DMS114 treated with DMSO at 0.1 percent for 48 hours (cell line): ENCODE data around the gene PLCB3.
"Not testable (repeated sequence)": the region's sequence is repeated elsewhere in the genome, so short reads cannot be mapped to it uniquely, and the experiment has no call there.

Experiments
- DNase-seq: peaks from one replicate; lab custom pipeline; 2025; ENCODE audit not compliant: unreplicated experiment; lab: John Stamatoyannopoulos, UW

PLCB3 gene

DNA sequence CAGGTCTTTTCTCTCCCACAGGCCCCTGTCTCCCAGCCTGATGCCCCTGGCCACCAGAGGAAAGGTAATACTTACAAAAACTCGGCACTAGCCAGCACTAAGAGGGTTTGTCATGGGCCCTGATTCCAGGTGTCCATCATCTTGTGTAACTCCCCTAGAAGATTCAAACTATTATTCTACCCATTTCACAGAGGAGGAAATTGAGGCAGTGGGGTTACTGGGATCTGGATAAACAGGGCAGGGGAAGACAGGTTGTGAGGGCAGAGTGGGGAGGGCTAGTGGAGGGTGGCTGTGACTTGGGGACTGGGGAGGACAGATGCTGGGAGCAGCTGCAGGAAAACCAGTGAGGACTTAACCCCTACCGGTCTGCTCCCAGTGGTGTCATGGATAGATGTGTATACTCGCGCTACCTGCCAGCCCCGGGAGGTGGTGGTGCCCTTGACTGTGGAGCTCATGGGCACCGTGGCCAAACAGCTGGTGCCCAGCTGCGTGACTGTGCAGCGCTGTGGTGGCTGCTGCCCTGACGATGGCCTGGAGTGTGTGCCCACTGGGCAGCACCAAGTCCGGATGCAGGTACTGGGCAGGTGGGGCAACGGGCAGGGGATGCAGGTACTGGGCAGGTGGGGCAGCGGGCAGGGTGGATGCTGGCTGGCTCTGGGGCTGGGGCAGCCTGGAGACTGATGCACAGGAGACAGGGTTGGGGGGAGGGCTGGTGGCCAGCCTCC is 15.7 kb upstream of the PLCB3 start:
- no peak for DNase-seq

DNA sequence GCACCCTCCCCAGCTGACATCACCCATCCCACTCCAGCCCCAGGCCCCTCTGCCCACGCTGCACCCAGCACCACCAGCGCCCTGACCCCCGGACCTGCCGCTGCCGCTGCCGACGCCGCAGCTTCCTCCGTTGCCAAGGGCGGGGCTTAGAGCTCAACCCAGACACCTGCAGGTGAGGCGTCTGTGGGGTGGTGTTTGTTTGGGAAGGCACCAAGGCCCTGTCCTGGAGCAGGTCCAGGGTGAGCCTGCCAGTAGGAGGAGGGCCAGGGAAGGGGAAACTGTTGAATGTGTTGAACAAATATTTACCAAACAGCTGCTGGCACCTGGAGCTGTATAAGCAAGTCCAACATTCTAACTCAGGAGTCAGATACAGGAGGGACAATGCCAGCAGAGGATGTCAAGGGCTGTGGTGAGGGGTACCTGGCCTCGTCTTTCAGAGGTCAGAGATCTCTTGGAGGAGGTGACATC is 13.8 kb upstream of the PLCB3 start:
- no peak for DNase-seq

GRCh38 chr11:64238076-64238475 is 13.3 kb upstream of the PLCB3 start:
- DNase-seq, result no peak

GRCh38 chr11:64238999-64239398 is 12.3 kb upstream of the PLCB3 start:
- no peak for DNase-seq

DNA sequence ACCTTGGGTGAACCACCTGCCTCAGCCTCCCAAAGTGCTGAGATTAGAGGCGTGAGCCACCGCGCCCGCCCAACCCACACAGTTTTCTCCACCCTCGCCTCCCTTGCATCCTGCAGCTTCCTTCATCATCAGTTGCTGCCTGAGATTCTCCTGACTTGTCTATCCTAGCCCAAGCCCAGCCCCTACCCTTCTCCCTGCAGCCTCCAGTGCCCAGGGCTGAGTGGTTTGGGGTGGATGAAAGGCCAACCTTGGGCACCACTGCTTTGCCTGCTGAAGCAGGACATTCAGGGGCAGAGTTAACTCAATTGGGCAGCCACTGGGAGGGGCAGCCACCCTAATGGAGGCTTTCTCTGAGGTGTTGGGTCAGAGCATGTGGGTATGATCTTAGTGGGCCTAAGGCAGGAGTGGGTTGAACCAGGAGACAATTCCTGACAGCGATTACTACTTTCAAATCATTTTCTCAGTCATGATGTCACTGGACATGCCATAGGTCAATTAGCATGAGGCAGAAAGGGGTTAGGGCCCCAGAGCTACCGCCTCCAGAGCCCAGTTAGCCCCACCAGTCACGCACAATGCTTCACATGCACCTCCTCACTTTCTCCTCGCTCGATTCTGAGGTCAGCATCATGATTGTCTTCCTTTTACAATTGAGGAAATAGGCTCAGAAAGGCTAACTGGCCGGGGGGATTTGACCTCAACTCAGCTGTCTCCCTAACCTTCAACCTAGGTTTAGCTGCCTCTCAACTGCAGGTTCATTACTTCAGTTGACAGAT is 11.5 kb upstream of the PLCB3 start:
- no peak for DNase-seq

GRCh38 chr11:64240435-64241240 is 10.7 kb upstream of the PLCB3 start, which contains the start of gene FKBP2:
TSS of gene FKBP2 (plus strand) at chr11:64241095. CDS start at chr11:64242388, 1,293 bp downstream.
- peak; percentile 89 for DNase-seq

DNA sequence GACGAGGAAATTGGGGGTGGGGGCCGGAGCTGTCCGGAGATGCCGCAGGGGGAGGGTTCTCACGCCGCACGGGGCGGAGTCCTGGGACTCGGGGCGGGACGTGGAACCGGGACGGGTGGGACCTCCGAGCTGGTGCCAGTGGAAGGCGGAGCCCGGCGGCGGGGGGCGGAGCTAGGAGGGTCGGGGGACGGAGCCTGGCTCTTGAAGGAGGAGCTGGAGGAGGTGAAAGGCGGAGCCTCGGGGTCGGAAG is 10.2 kb upstream of the PLCB3 start:
- DNase-seq, result peak; percentile 97

- peak; percentile 27 for DNase-seq
Observed at GRCh38 chr11:64241491-64242374, 9.6 kb upstream of the PLCB3 start.

GRCh38 chr11:64243236-64243854 is 8.0 kb upstream of the PLCB3 start:
- no peak for DNase-seq

DNA sequence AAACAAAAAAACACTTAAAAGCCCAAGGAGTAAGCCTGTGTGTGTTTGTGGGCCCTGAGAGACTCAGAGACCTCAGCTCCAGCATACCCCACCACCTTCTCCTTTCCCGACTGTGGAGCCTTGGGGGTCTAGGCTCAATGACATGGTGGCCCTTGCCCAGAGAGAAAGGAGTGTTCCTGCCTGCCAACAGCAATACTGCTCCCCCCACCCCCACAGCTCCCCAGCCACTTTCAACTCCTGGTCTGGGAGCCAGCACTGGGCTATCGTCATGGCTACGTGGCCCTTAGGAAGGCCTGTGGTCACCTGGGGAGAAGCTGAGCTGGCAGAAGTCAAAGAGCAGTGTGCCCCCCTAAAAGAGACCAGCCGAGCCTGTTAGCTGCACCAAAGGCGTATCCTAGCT is 7.2 kb upstream of the PLCB3 start:
- no peak for DNase-seq

GRCh38 chr11:64244966-64245365 is 6.4 kb upstream of the PLCB3 start:
- no peak for DNase-seq

- DNase-seq, result no peak
Observed at GRCh38 chr11:64245401-64245796, 5.9 kb upstream of the PLCB3 start.

DNA sequence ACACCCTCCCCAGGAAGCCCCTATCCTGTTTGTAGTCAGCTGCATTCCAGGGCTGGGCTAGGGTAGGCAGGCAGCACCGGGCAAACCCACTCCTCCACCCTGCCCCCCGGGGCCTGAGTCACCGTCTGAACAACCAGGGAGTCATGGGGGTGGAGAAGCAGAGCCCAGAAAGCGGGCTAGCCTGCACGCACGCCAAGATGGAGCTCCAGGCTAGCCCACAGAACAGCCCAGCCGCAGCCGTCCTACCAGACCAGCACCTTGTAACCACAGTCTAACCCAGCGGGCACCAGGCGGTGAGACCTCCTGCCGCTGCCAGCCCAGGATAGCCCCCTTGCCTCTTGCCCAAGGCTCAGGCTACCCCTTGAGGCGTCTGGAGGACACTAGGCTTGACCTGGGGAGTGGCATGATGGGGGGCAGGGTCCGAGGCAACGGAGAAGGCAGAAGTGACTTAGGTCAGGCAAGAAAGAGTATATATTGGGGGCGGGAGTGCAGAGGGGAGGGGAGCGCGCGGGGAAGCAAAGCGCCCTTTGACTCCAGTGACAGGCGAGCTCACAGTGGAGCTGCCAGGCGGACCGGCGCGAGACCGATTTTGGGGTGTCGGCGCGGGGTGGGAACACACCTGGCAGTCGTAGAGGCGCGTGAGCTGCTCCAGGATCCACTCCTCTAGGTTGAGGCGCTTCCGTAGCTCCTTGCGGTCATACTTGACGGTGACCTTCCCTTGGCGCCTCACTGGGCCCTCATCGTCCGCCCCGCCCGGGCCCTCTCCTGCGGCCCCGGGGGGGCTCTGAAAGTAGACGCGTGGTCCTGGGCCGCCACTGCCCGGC is 5.3 kb upstream of the PLCB3 start:
- no peak for DNase-seq

DNA sequence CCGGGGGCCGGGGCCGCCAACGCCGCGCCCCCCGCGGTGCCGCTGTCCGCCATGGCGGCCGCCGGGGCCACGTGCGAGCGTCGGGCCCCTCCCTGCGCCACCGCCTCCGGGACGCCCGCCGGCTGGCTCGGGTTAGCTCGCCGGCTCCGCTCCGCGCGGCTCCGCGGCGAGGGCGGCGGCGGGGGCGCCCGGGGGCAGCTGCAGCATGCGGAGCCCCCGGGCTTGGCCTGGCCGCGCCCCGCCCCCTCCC is 4.8 kb upstream of the PLCB3 start:
- not testable (repeated sequence) for DNase-seq

DNA sequence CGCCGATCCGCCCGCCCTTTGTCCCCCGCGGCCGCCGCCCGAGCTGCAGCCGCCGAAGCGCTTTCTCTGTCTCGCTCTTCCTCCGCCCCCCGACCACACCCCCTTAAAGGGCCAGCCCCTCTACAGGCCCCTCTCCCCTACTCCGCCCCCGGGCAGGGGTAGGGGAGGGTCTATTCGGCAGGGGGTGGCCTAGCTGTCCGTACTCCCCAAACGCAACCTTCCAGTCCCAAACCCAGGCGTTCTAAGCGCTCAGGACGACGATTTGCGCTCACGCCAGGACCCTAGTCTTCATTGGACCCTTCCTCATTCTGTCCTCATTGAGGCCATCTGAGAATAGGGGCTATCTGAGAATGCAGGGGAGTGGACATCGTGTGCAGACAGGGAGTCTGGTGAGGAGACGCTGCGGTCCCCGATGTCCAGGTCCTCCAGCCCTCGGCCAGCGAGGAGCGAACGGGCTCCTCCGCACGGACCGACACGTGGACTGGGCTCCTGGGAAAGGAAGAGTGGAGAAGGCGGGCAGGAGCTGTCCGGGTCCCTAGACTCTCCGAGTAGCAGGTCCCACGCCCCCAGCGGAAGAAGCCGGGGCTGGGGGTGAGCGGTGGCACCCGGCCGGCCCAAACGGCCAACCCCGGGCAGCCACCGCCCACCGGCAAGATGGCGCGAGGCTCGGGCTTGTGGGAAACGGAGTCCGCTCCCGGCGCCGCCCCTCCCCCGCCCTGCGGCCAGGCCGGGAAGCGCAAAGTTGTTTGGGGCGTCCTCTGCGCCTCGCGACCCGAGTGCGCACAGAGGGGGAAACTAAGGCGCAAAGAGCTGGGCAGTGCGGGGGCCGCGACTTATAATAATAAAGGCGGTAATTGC is 4.2 kb upstream of the PLCB3 start, which contains the start of gene PPP1R14B:
Gene PPP1R14B, minus strand, starts transcription at position 73 of the 858 bp plus-strand sequence. CDS start 270 bp downstream, outside the sequence.
- DNase-seq, result peak; percentile 71

DNA sequence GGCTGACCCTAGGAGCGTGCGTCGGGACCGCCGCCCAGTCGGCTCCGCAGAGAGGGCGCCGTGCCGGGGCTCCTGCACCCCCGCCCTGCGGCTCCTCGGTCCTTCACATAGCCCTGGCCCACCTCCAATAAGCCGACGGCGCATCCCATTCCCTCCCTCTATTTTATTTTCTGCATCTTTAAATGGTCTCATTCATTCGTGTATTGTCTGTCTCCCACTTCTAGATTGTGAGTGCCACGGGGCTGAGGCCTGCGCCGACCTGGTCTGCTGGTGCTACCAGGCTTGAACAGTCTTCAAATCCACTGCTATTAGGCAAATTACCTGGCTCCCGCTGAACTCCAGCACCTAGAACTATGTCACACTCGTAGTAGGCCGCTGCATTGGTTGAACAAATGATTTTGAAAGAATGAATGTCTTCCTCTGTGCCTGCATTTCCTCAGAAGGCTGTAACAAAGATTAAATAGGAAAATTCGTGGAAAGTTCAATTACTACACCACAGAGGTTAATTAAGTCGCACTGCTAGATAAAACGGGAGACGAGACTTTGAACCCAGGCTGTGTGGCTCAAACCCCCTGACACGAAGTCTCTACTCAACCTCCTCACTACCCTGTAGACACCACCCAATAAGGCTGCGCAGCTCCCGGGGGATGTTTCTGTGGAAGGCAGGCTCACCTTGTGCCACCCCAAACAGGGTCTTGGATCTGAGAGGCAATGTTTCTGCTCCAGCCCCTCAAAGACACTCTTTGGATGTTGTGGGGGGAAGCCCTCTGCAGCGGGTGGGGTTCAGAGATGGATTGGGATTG is 3.4 kb upstream of the PLCB3 start:
- no peak for DNase-seq

GRCh38 chr11:64248578-64248977 is 2.8 kb upstream of the PLCB3 start:
- DNase-seq, result no peak

GRCh38 chr11:64249038-64249437 is 2.3 kb upstream of the PLCB3 start:
- no peak for DNase-seq
